BLaER1 treated with 17β-estradiol and CSF1 and Interleukin-3, amounts not matched to agents 10 nM and 100 nM (cell line): Measurements from ENCODE around the gene SRGAP3.
A peak's percentile ranks its signal among the peaks of the same experiment; 100 is the strongest.

Experiments used
- H3K27ac ChIP-seq, 11 experiments: shearing (Covaris generic); formaldehyde crosslinking; 2 replicates each; pipeline ENCODE4 v1.8.1; 2022
- H3K27me3 ChIP-seq, 11 experiments: shearing (Covaris generic); formaldehyde crosslinking; 2 replicates each; pipeline ENCODE4 v1.8.1; 2022
- H3K36me3 ChIP-seq, 11 experiments: shearing (Covaris generic); formaldehyde crosslinking; 2 replicates each; pipeline ENCODE4 v1.8.1; 2022
- H3K4me1 ChIP-seq, 10 experiments: shearing (Covaris generic); formaldehyde crosslinking; 2 replicates each; pipeline ENCODE4 v1.8.1; 2022
- H3K4me2 ChIP-seq, 11 experiments: shearing (Covaris generic); formaldehyde crosslinking; 2 replicates each; pipeline ENCODE4 v1.8.1; 2022
- H3K4me3 ChIP-seq, 10 experiments: shearing (Covaris generic); formaldehyde crosslinking; 2 replicates each; pipeline ENCODE4 v1.8.1; 2022
- H3K9ac ChIP-seq, 11 experiments: shearing (Covaris generic); formaldehyde crosslinking; 2 replicates each; pipeline ENCODE4 v1.8.1; 2022
- H3K9me3 ChIP-seq, 11 experiments: shearing (Covaris generic); formaldehyde crosslinking; replicated peaks in 1 of 11; 2 replicates each; pipeline ENCODE4 v1.8.1; 2022
- H4K20me1 ChIP-seq, 11 experiments: shearing (Covaris generic); formaldehyde crosslinking; 2 replicates each; pipeline ENCODE4 v1.8.1; 2022
- Cebpa-rat ChIP-seq, 11 experiments: shearing (Covaris generic); IDR thresholded peaks; 2 replicates each; pipeline ENCODE4 v1.8.1; 2022

Gene SRGAP3

GRCh38 chr3:9158865-9159630, 90.4 kb downstream of the SRGAP3 start:
- no peaks in the 10 kb centered on the region; a peak in 1 of 22 replicates for H3K9me3 ChIP-seq
- H3K27me3 ChIP-seq: no peaks in the 10 kb centered on the region
- H3K4me3 ChIP-seq: no peak overlapping the region
- H3K4me2 ChIP-seq: no peak overlapping the region
- H3K27ac ChIP-seq: no peak overlapping the region
- no peak overlapping the region for H3K9ac ChIP-seq
- H4K20me1 ChIP-seq: no peaks in the 10 kb centered on the region
- no peaks in the 10 kb centered on the region for H3K36me3 ChIP-seq
- H3K4me1 ChIP-seq: peaks cover 0 to 12% (median 0%) of the 10 kb centered on the region in 10 experiments; a peak in 6 of 20 replicates
- no peak for TF ChIP-seq Cebpa-rat (IDR thresholded peaks at IDR 0.05)

- H3K36me3 ChIP-seq: no peaks in the 10 kb centered on the region
Observed at GRCh38 chr3:9157651-9158362, 91.6 kb downstream of the SRGAP3 start.

GRCh38 chr3:9156604-9157003, 92.8 kb downstream of the SRGAP3 start:
- H4K20me1 ChIP-seq: no peaks in the 10 kb centered on the region
- H3K27ac ChIP-seq: no peak overlapping the region
- no peaks in the 10 kb centered on the region for H3K27me3 ChIP-seq
- H3K9me3 ChIP-seq: peaks cover 12 to 16% (median 14%) of the 10 kb centered on the region in 11 experiments
- peak overlapping the region in 3 of 11 experiments; percentile 8 to 21 (median 15); a peak in 3 of 22 replicates for H3K4me2 ChIP-seq
- no peak for TF ChIP-seq Cebpa-rat (IDR thresholded peaks at IDR 0.05)
- no peak overlapping the region for H3K4me3 ChIP-seq
- H3K4me1 ChIP-seq: peaks cover 0 to 13% (median 0%) of the 10 kb centered on the region in 10 experiments; a peak in 6 of 20 replicates
- no peak overlapping the region for H3K9ac ChIP-seq
- H3K36me3 ChIP-seq: peaks cover 0 to 6% (median 0%) of the 10 kb centered on the region in 11 experiments; a peak in 2 of 22 replicates

More at GRCh38 chr3:9157651-9158362, 91.6 kb downstream of the SRGAP3 start:
- Histone ChIP-seq H3K27me3 (no peaks in the 10 kb centered on the region), H3K9me3 (peaks cover 0 to 4% (median 2%) of the 10 kb centered on the region in 11 experiments; a peak in 12 of 22 replicates), H3K4me2 (no peak overlapping the region), H3K27ac (no peak overlapping the region), H3K4me3 (no peak overlapping the region), H3K9ac (no peak overlapping the region), H4K20me1 (no peaks in the 10 kb centered on the region), H3K4me1 (peaks cover 0 to 13% (median 0%) of the 10 kb centered on the region in 10 experiments; a peak in 6 of 20 replicates)
- TF ChIP-seq Cebpa-rat (IDR thresholded peaks at IDR 0.05): no peak

GRCh38 chr3:9155028-9155427, 94.4 kb downstream of the SRGAP3 start:
- peaks cover 0 to 15% (median 6%) of the 10 kb centered on the region in 11 experiments; a peak in 6 of 22 replicates for H3K36me3 ChIP-seq

GRCh38 chr3:9153904-9154619, 95.4 kb downstream of the SRGAP3 start:
- H3K36me3 ChIP-seq: peaks cover 0 to 15% (median 6%) of the 10 kb centered on the region in 11 experiments; a peak in 6 of 22 replicates
- H3K4me2 ChIP-seq: no peak overlapping the region; a peak in 1 of 22 replicates
- no peaks in the 10 kb centered on the region for H3K27me3 ChIP-seq
- H3K4me1 ChIP-seq: peaks cover 0 to 13% (median 0%) of the 10 kb centered on the region in 10 experiments; a peak in 5 of 20 replicates
- H3K9me3 ChIP-seq: peaks cover 32 to 41% (median 38%) of the 10 kb centered on the region in 11 experiments
- no peak overlapping the region for H3K9ac ChIP-seq
- H3K4me3 ChIP-seq: no peak overlapping the region
- H4K20me1 ChIP-seq: no peaks in the 10 kb centered on the region
- no peak for TF ChIP-seq Cebpa-rat (IDR thresholded peaks at IDR 0.05)
- H3K27ac ChIP-seq: no peak overlapping the region

More at GRCh38 chr3:9155028-9155427, 94.4 kb downstream of the SRGAP3 start:
- TF ChIP-seq Cebpa-rat (IDR thresholded peaks at IDR 0.05): no peak
- no peak overlapping the region for H3K4me2 ChIP-seq
- H3K27me3 ChIP-seq: no peaks in the 10 kb centered on the region
- peaks cover 0 to 13% (median 0%) of the 10 kb centered on the region in 10 experiments; a peak in 5 of 20 replicates for H3K4me1 ChIP-seq
- H3K4me3 ChIP-seq: no peak overlapping the region
- no peak overlapping the region for H3K27ac ChIP-seq
- no peaks in the 10 kb centered on the region for H4K20me1 ChIP-seq
- H3K9ac ChIP-seq: no peak overlapping the region
- H3K9me3 ChIP-seq: peaks cover 28 to 31% (median 30%) of the 10 kb centered on the region in 11 experiments

DNA sequence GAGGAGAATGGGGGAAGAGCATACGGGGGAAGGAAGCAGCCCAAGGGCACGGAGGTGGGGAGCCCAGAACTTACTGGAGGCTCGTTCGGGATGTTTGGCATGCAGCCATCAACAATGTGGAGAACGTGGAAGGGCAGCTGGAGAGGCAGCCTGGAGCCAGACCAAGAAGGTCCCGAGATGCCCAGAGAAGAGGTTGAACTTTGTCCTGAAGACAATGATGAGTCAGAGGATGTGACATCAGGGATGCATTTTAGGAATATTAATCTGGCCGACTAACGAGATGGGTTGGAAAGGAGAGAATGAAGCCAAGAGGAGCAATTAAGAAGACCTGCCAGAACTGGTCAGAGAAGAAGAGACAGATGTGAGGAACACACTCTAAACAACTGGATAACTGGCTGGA, 98.2 kb downstream of the SRGAP3 start:
- no peak for TF ChIP-seq Cebpa-rat (IDR thresholded peaks at IDR 0.05)
- Histone ChIP-seq H3K4me1 (peaks cover 0 to 22% (median 14%) of the 10 kb centered on the region in 10 experiments; a peak in 15 of 20 replicates), H3K9ac (no peak overlapping the region), H3K36me3 (peaks cover 0 to 15% (median 6%) of the 10 kb centered on the region in 11 experiments; a peak in 6 of 22 replicates), H4K20me1 (no peaks in the 10 kb centered on the region), H3K9me3 (peaks cover 35 to 47% (median 41%) of the 10 kb centered on the region in 11 experiments), H3K27ac (no peak overlapping the region), H3K4me2 (no peak overlapping the region), H3K4me3 (no peak overlapping the region), H3K27me3 (no peaks in the 10 kb centered on the region)

DNA sequence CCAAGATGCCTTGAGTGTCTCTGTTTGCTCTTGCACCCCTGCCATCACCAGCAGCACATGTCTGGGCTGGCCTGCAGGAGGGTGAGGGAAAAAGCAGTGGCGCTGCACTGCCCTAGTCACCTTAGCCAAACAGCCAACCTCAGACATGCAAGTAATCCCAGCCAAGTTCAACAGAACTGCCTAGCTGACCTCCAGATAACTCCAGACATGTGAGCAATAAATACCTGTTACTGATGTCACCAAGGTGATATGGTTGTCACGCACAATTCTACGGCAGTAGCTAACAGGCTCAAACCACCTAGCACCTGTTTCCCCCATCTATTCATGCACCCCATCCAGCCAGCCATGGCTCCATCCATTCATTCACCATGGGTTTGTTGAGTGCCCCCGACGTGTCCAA, 99.9 kb downstream of the SRGAP3 start:
- H3K27me3 ChIP-seq: no peaks in the 10 kb centered on the region
- H3K27ac ChIP-seq: no peak overlapping the region
- H3K36me3 ChIP-seq: peaks cover 0 to 15% (median 6%) of the 10 kb centered on the region in 11 experiments; a peak in 6 of 22 replicates
- H3K9ac ChIP-seq: no peak overlapping the region
- no peak overlapping the region for H3K4me3 ChIP-seq
- peaks cover 0 to 22% (median 14%) of the 10 kb centered on the region in 10 experiments; a peak in 15 of 20 replicates for H3K4me1 ChIP-seq
- no peak for TF ChIP-seq Cebpa-rat (IDR thresholded peaks at IDR 0.05)
- H4K20me1 ChIP-seq: no peaks in the 10 kb centered on the region
- no peak overlapping the region for H3K4me2 ChIP-seq
- H3K9me3 ChIP-seq: peaks cover 52 to 63% (median 58%) of the 10 kb centered on the region in 11 experiments

DNA sequence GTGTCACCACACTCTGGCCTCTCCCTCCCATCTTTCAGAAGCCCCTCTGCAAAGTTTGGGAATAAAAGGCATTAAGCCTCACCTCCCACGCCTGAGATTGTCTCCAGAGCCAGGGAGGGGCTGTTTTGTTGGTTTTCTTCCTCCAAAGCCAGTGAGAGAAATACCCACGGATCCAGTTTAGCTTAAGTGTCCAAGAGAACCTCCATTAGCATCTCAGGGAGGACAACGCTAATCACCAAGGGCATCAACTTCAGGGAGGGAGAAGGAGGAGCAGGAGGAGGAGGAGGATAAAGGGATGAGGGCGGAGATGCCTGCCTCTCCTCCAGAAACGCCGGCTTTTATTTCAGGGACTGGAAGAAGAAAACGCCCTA, 101.6 kb downstream of the SRGAP3 start:
- no peak for TF ChIP-seq Cebpa-rat (IDR thresholded peaks at IDR 0.05)
- Histone ChIP-seq H3K27ac (no peak overlapping the region), H4K20me1 (no peaks in the 10 kb centered on the region), H3K4me1 (peaks cover 0 to 17% (median 14%) of the 10 kb centered on the region in 10 experiments; a peak in 15 of 20 replicates), H3K36me3 (peaks cover 0 to 15% (median 6%) of the 10 kb centered on the region in 11 experiments; a peak in 6 of 22 replicates), H3K4me3 (no peak overlapping the region), H3K27me3 (no peaks in the 10 kb centered on the region), H3K4me2 (peak overlapping the region in 7 of 11 experiments; percentile 48 to 71 (median 59); a peak in 5 of 22 replicates), H3K9me3 (peaks cover 59 to 73% (median 67%) of the 10 kb centered on the region in 11 experiments), H3K9ac (no peak overlapping the region)
